Non-pigmented ciliary epithelial cell (primary cell): ENCODE results near the gene TOP1.
A peak's percentile ranks its signal among the peaks of the same experiment; 100 is the strongest.

Experiments
- DNase-seq: peaks from one replicate; pipeline ENCODE4 v3.0.0-alpha.2; 2010; ENCODE audit warnings: low read depth

The TOP1 gene

GRCh38 chr20:41058674-41059635 is 30.3 kb downstream of the TOP1 start:
- no peak for DNase-seq

GRCh38 chr20:41061155-41061554 is 32.5 kb downstream of the TOP1 start:
- no peak for DNase-seq

GRCh38 chr20:41063442-41063841 is 34.8 kb downstream of the TOP1 start:
- no peak for DNase-seq

GRCh38 chr20:41064377-41064776 is 35.8 kb downstream of the TOP1 start:
- DNase-seq, result no peak

GRCh38 chr20:41065716-41066115 is 37.1 kb downstream of the TOP1 start:
- no peak for DNase-seq

- DNase-seq, result no peak
Observed at GRCh38 chr20:41068806-41069205, 40.2 kb downstream of the TOP1 start.

GRCh38 chr20:41072190-41072863 is 43.7 kb downstream of the TOP1 start:
- peak; percentile 74 for DNase-seq

GRCh38 chr20:41072915-41073314 is 44.3 kb downstream of the TOP1 start:
- no peak for DNase-seq

GRCh38 chr20:41074441-41074840 is 45.8 kb downstream of the TOP1 start:
- DNase-seq, result no peak

GRCh38 chr20:41076776-41077175 is 48.2 kb downstream of the TOP1 start:
- no peak for DNase-seq

GRCh38 chr20:41078329-41078728 is 49.7 kb downstream of the TOP1 start:
- peak; percentile 20 for DNase-seq

GRCh38 chr20:41079066-41079465 is 50.4 kb downstream of the TOP1 start:
- DNase-seq, result no peak

- DNase-seq, result no peak
Observed at GRCh38 chr20:41080866-41081265, 52.2 kb downstream of the TOP1 start.

- DNase-seq, result no peak
Observed at GRCh38 chr20:41081276-41081814, 52.7 kb downstream of the TOP1 start.

GRCh38 chr20:41082306-41082705 is 53.7 kb downstream of the TOP1 start:
- DNase-seq, result no peak

GRCh38 chr20:41085606-41086005 is 57.0 kb downstream of the TOP1 start:
- DNase-seq, result no peak

- no peak for DNase-seq
Observed at GRCh38 chr20:41086402-41087324, 58.0 kb downstream of the TOP1 start.

GRCh38 chr20:41087325-41087685 is 58.7 kb downstream of the TOP1 start:
- DNase-seq, result no peak

GRCh38 chr20:41087777-41088176 is 59.2 kb downstream of the TOP1 start:
- DNase-seq, result no peak

- no peak for DNase-seq
Observed at GRCh38 chr20:41089555-41089954, 60.9 kb downstream of the TOP1 start.

- DNase-seq, result no peak
Observed at GRCh38 chr20:41091927-41092326, 63.3 kb downstream of the TOP1 start.
